Stomach (tissue), 4 donors: Measurements from ENCODE around the gene TCP11.

Source experiments
- POLR2A ChIP-seq, 4 donors: fragments of 450-650 bp; IDR thresholded peaks; one replicate each; pipeline ENCODE4 v1.6.1; 2016; ENCODE audit warnings: antibody characterized with exemption in 4 of 4, control low read depth in 2 of 4, mild to moderate bottlenecking in 1 of 4, moderate library complexity in 1 of 4
- POLR2AphosphoS5 ChIP-seq, 3 donors: sonication (generic); formaldehyde crosslinking; IDR thresholded peaks; one replicate each; pipeline ENCODE4 v1.6.1; 2016; ENCODE audit warnings: antibody characterized with exemption in 3 of 3
- TF ChIP-seq, protein P1 (sequence below), 7 experiments: fragments of 450-650 bp in 4 of 7; fragments of 200-600 bp in 3 of 7; sonication (generic) in 3 of 7; IDR thresholded peaks; one replicate each; pipeline ENCODE4 v1.5.1; 2016 to 2019; ENCODE audit warnings: antibody characterized with exemption in 7 of 7, control low read depth in 2 of 7, mild to moderate bottlenecking in 1 of 7

GRCh38 chr6:35139924-35140638 is 1.1 kb downstream of the TCP11 start:
- TF ChIP-seq, protein P1, sequence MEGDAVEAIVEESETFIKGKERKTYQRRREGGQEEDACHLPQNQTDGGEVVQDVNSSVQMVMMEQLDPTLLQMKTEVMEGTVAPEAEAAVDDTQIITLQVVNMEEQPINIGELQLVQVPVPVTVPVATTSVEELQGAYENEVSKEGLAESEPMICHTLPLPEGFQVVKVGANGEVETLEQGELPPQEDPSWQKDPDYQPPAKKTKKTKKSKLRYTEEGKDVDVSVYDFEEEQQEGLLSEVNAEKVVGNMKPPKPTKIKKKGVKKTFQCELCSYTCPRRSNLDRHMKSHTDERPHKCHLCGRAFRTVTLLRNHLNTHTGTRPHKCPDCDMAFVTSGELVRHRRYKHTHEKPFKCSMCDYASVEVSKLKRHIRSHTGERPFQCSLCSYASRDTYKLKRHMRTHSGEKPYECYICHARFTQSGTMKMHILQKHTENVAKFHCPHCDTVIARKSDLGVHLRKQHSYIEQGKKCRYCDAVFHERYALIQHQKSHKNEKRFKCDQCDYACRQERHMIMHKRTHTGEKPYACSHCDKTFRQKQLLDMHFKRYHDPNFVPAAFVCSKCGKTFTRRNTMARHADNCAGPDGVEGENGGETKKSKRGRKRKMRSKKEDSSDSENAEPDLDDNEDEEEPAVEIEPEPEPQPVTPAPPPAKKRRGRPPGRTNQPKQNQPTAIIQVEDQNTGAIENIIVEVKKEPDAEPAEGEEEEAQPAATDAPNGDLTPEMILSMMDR (IDR thresholded peaks at IDR 0.05) = peak in 5 of 7 experiments; percentile 49 to 81 (median 73)
- TF ChIP-seq POLR2AphosphoS5 (IDR thresholded peaks at IDR 0.05) (no peak), POLR2A (IDR thresholded peaks at IDR 0.05) (no peak)
